Panc1 (cell line): ENCODE results near the gene STAB1.

Experiments
- POLR2AphosphoS5 ChIP-seq: IDR thresholded peaks from 2 replicates; pipeline ENCODE4 v1.6.1; 2012; ENCODE audit warnings: mild to moderate bottlenecking, low read depth, low read length, moderate library complexity
- REST ChIP-seq, 2 experiments: IDR thresholded peaks; 2 replicates each; pipeline ENCODE4 v1.6.1; 2011 to 2012; ENCODE audit warnings: low read depth in 2 of 2, control low read depth in 1 of 2, low read length in 1 of 2, mild to moderate bottlenecking in 1 of 2, moderate library complexity in 1 of 2; ENCODE audit not compliant: insufficient read depth in 1 of 2
- TF ChIP-seq, protein P1 (sequence below): fragments of 450-650 bp; IDR thresholded peaks from 2 replicates; pipeline ENCODE4 v1.5.1; 2017; ENCODE audit warnings: mild to moderate bottlenecking

DNA sequence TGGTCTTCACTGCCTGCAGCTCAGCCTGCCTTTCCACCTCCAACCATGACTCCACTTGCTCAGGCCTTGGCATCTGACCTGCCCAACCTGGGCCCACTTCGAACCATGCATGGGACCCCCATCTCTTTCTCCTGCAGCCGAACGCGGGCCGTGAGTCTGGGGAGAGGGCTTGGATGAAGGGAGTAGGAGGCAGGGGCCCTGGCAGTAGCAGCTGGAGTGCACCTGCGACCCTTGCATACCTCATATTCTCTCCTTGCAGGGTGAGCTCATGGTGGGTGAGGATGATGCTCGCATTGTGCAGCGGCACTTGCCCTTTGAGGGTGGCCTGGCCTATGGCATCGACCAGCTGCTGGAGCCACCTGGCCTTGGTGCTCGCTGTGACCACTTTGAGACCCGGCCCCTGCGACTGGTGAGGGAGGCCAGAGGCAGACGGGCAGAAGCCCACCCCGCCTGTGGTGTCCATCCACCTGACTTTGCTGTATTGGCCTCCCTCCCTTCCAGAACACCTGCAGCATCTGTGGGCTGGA is 25.1 kb downstream of the STAB1 start:
- TF ChIP-seq, protein P1, sequence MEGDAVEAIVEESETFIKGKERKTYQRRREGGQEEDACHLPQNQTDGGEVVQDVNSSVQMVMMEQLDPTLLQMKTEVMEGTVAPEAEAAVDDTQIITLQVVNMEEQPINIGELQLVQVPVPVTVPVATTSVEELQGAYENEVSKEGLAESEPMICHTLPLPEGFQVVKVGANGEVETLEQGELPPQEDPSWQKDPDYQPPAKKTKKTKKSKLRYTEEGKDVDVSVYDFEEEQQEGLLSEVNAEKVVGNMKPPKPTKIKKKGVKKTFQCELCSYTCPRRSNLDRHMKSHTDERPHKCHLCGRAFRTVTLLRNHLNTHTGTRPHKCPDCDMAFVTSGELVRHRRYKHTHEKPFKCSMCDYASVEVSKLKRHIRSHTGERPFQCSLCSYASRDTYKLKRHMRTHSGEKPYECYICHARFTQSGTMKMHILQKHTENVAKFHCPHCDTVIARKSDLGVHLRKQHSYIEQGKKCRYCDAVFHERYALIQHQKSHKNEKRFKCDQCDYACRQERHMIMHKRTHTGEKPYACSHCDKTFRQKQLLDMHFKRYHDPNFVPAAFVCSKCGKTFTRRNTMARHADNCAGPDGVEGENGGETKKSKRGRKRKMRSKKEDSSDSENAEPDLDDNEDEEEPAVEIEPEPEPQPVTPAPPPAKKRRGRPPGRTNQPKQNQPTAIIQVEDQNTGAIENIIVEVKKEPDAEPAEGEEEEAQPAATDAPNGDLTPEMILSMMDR: no peak
- no peak for TF ChIP-seq POLR2AphosphoS5
- no peak for TF ChIP-seq REST (IDR thresholded peaks at IDR 0.05; ENCODE audit: insufficient read depth in 1 of 2, low read depth in 2 of 2, low read length in 1 of 2)
